ENCODE results near the gene GYS1. TPM values are rescaled to one million over a fixed set of nuclear protein-coding genes. Genes with fewer than 3 reads are reported as not detected.
"Not testable (repeated sequence)": the region's sequence is repeated elsewhere in the genome, so short reads cannot be mapped to it uniquely, and the experiment has no call there.

Gene GYS1
- polyA plus RNA-seq, 1 experiment = 19.5 TPM

- ChIA-PET CTCF (interaction anchor here (0.6 kb wide), 1 partner anchor 67 kb away, joined by 3 read pairs; the partner anchor contains the start of gene RUVBL2), POLR2A (interaction anchor here (0.7 kb wide), 1 partner anchor 37 kb away, joined by 7 read pairs; no protein-coding TSS in a partner anchor)
- no peaks in the 10 kb centered on the region for H3K27me3 ChIP-seq (ENCODE audit: control insufficient read depth, insufficient read depth, low read length)
- DNase-seq (ENCODE audit: low read depth, low spot score) = peak; percentile 95
- peak overlapping the region; percentile 83 for H3K27ac ChIP-seq (ENCODE audit: low read depth, low read length)
- TF ChIP-seq CTCF (IDR thresholded peaks at IDR 0.05; ENCODE audit: low read depth, low read length) = no peak
- H3K9me3 ChIP-seq (ENCODE audit: control insufficient read depth, insufficient read depth, low read length) = no peaks in the 10 kb centered on the region
- no peak overlapping the region for H3K4me3 ChIP-seq (ENCODE audit: low read depth, low read length)
Measured at GRCh38 chr19:48926909-48927308, 66.2 kb downstream of the GYS1 start.

GRCh38 chr19:48925890-48926289 lies 67.2 kb downstream of the GYS1 start:
- H3K9me3 ChIP-seq (ENCODE audit: control insufficient read depth, insufficient read depth, low read length); H3K27me3 ChIP-seq (ENCODE audit: control insufficient read depth, insufficient read depth, low read length); H3K4me3 ChIP-seq (ENCODE audit: low read depth, low read length); DNase-seq (ENCODE audit: low read depth, low spot score): not testable (repeated sequence)
- H3K27ac ChIP-seq (ENCODE audit: low read depth, low read length) = peak overlapping the region; percentile 52
- ChIA-PET POLR2A (interaction anchor here (0.6 to 2.1 kb wide), 6 partner anchors 26 to 51 kb away, joined by 3 to 7 read pairs (median 4); partner anchors contain the start of gene NUCB1), CTCF (interaction anchor here (0.6 to 1.2 kb wide), 2 partner anchors 45 to 530 kb away, joined by 4 to 8 read pairs; no protein-coding TSS in a partner anchor)

GRCh38 chr19:48925240-48925843 lies 67.8 kb downstream of the GYS1 start:
- H3K9me3 ChIP-seq (ENCODE audit: control insufficient read depth, insufficient read depth, low read length) = no peaks in the 10 kb centered on the region
- POLR2A ChIA-PET = interaction anchor here (0.6 to 2.1 kb wide), 7 partner anchors 25 to 52 kb away, joined by 3 to 7 read pairs (median 3); partner anchors contain the start of gene NUCB1
- TF ChIP-seq CTCF (IDR thresholded peaks at IDR 0.05; ENCODE audit: low read depth, low read length) = no peak
- CTCF ChIA-PET = interaction anchor here (0.6 to 1.4 kb wide), 3 partner anchors 45 to 530 kb away, joined by 4 to 8 read pairs (median 4); no protein-coding TSS in a partner anchor
- no peak overlapping the region for H3K4me3 ChIP-seq (ENCODE audit: low read depth, low read length)
- no peaks in the 10 kb centered on the region for H3K27me3 ChIP-seq (ENCODE audit: control insufficient read depth, insufficient read depth, low read length)
- peak overlapping the region; percentile 68 for H3K27ac ChIP-seq (ENCODE audit: low read depth, low read length)
- DNase-seq (ENCODE audit: low read depth, low spot score) = peak; percentile 69

- TF ChIP-seq CTCF (IDR thresholded peaks at IDR 0.05; ENCODE audit: low read depth, low read length) = no peak
- no peak overlapping the region for H3K4me3 ChIP-seq (ENCODE audit: low read depth, low read length)
- no peaks in the 10 kb centered on the region for H3K27me3 ChIP-seq (ENCODE audit: control insufficient read depth, insufficient read depth, low read length)
- POLR2A ChIA-PET = no interaction called here
- H3K27ac ChIP-seq (ENCODE audit: low read depth, low read length) = no peak overlapping the region
- no peaks in the 10 kb centered on the region for H3K9me3 ChIP-seq (ENCODE audit: control insufficient read depth, insufficient read depth, low read length)
- no peak for DNase-seq (ENCODE audit: low read depth, low spot score)
- CTCF ChIA-PET = no interaction called here
Measured at GRCh38 chr19:48922548-48923490, 70.3 kb downstream of the GYS1 start.

- ChIA-PET POLR2A (no interaction called here), CTCF (no interaction called here)
- Histone ChIP-seq H3K27me3 (ENCODE audit: control insufficient read depth, insufficient read depth, low read length) (no peaks in the 10 kb centered on the region), H3K4me3 (ENCODE audit: low read depth, low read length) (no peak overlapping the region), H3K9me3 (ENCODE audit: control insufficient read depth, insufficient read depth, low read length) (no peaks in the 10 kb centered on the region), H3K27ac (ENCODE audit: low read depth, low read length) (no peak overlapping the region)
- no peak for DNase-seq (ENCODE audit: low read depth, low spot score)
- TF ChIP-seq CTCF (IDR thresholded peaks at IDR 0.05; ENCODE audit: low read depth, low read length) = no peak
Measured at GRCh38 chr19:48921721-48922500, 71.2 kb downstream of the GYS1 start.

Data from AG04450 (cell line).